Stomach (tissue), 9 donors: ENCODE measurements around the gene CAMK2A. TPM values are rescaled to one million over a fixed set of nuclear protein-coding genes. Genes with fewer than 3 reads are reported as not detected.

Experiments
- DNase-seq, 2 donors: peaks; one replicate each; pipeline versions ENCODE4 v3.0.0 to v3.0.0-alpha.2; 2013 to 2019
- H3K27ac ChIP-seq, 5 donors: fragments of 200-600 bp in 4 of 5; sonication (generic) in 4 of 5; one replicate each; pipeline ENCODE4 v1.5.1; 2013 to 2019; ENCODE audit warnings: mild to moderate bottlenecking in 1 of 5, moderate library complexity in 1 of 5
- H3K27me3 ChIP-seq, 3 donors: fragments of 200-600 bp; sonication (generic); one replicate each; pipeline ENCODE4 v1.5.1; 2017 to 2019; ENCODE audit warnings: mixed run types in 1 of 3
- H3K36me3 ChIP-seq, 4 donors: fragments of 200-600 bp; sonication (generic); 1 replicate in 3 of 4; 2 replicates in 1 of 4; pipeline ENCODE4 v1.5.1; 2016 to 2019
- H3K4me1 ChIP-seq, 4 donors: fragments of 200-600 bp; sonication (generic); one replicate each; pipeline ENCODE4 v1.5.1; 2016 to 2019
- H3K4me3 ChIP-seq, 4 donors: fragments of 200-600 bp; sonication (generic) in 3 of 4; one replicate each; pipeline ENCODE4 v1.5.1; 2016 to 2019; ENCODE audit warnings: mild to moderate bottlenecking in 1 of 4
- H3K9me3 ChIP-seq, 4 donors: fragments of 200-600 bp; sonication (generic); one replicate each; pipeline ENCODE4 v1.5.1; 2016 to 2019
- CTCF ChIP-seq, 7 experiments: fragments of 450-650 bp in 4 of 7; fragments of 200-600 bp in 3 of 7; sonication (generic) in 3 of 7; IDR thresholded peaks; one replicate each; pipeline ENCODE4 v1.5.1; 2016 to 2019; ENCODE audit warnings: antibody characterized with exemption in 7 of 7, control low read depth in 2 of 7, mild to moderate bottlenecking in 1 of 7
- EP300 ChIP-seq: sonication (generic); formaldehyde crosslinking; IDR thresholded peaks from one replicate; pipeline ENCODE4 v1.6.1; 2017; ENCODE audit warnings: antibody characterized with exemption
- POLR2A ChIP-seq, 4 donors: fragments of 450-650 bp; IDR thresholded peaks; one replicate each; pipeline ENCODE4 v1.6.1; 2016; ENCODE audit warnings: antibody characterized with exemption in 4 of 4, control low read depth in 2 of 4, mild to moderate bottlenecking in 1 of 4, moderate library complexity in 1 of 4
- POLR2AphosphoS5 ChIP-seq, 3 donors: sonication (generic); formaldehyde crosslinking; IDR thresholded peaks; one replicate each; pipeline ENCODE4 v1.6.1; 2016; ENCODE audit warnings: antibody characterized with exemption in 3 of 3
- WGBS, 5 donors: extraction: QIAGEN DNeasy Blood & Tissue Kit in 3 of 5; methylation state at CpG; one replicate each; pipeline versions ENCODE4 v1.1.5 to v1.1.7; 2013 to 2018; 5-methylcytosine and 5-hydroxymethylcytosine counted together
- intact Hi-C: fragments of 100-400 bp; cut with DNase I; formaldehyde crosslinking; loops from one replicate; pipeline ENCODE4 v1.15.1; 2023; ENCODE audit warnings: low total_unique reads
- polyA plus RNA-seq, 3 donors: library from polyadenylated mRNA; stranded (reverse); fragments of 200-250 nt; gene quantifications; one replicate each; pipeline ENCODE4 v1.2.3, GENCODE V29; 2013
- total RNA-seq, 5 donors: library from RNA; depleted of rRNA; stranded (reverse); fragments of >200 nt; gene quantifications; one replicate each; pipeline versions ENCODE4 v1.1.0 to v1.2.3, GENCODE V29; 2014 to 2016
- donor health status: healthy with polysubstance abuse.
- donor health status: Bipolar disorder and iron deficiency.
- donor health status: healthy.

The CAMK2A gene
- total and polyA plus RNA-seq, 8 donors = 0.06 to 18.3 (median 0.63) TPM; not detected in 2

GRCh38 chr5:150218693-150219035 is 70.9 kb downstream of the CAMK2A start:
- Histone ChIP-seq H3K27me3 (peaks cover 0 to 27% (median 0%) of the 10 kb centered on the region in 3 donors), H3K36me3 (no peaks in the 10 kb centered on the region), H3K4me3 (no peak overlapping the region), H3K27ac (no peak overlapping the region), H3K9me3 (no peaks in the 10 kb centered on the region), H3K4me1 (peaks cover 0 to 24% (median 5%) of the 10 kb centered on the region in 4 donors)
- intact Hi-C loops = loop anchor here (5.0 kb wide), 1 partner anchor 86 kb away; no protein-coding TSS in a partner anchor
- DNase-seq = no peak
- 60 to 81% (median 75%) methylated on average over 4 to 5 of the region's 5 CpGs for WGBS, 5 donors
- TF ChIP-seq EP300 (no peak), POLR2A (IDR thresholded peaks at IDR 0.05) (no peak), POLR2AphosphoS5 (IDR thresholded peaks at IDR 0.05) (no peak), CTCF (IDR thresholded peaks at IDR 0.05) (no peak)

GRCh38 chr5:150217873-150218692 is 71.5 kb downstream of the CAMK2A start:
- H3K27ac ChIP-seq = no peak overlapping the region
- no peak overlapping the region for H3K4me3 ChIP-seq
- peak; percentile 86 to 95 for DNase-seq
- intact Hi-C loops = loop anchor here (5.0 kb wide), 1 partner anchor 86 kb away; no protein-coding TSS in a partner anchor
- H3K4me1 ChIP-seq = peaks cover 0 to 24% (median 5%) of the 10 kb centered on the region in 4 donors
- WGBS, 5 donors = 29 to 37% (median 34%) methylated on average over 10 of the region's 10 CpGs
- H3K9me3 ChIP-seq = no peaks in the 10 kb centered on the region
- peaks cover 0 to 27% (median 0%) of the 10 kb centered on the region in 3 donors for H3K27me3 ChIP-seq
- no peaks in the 10 kb centered on the region for H3K36me3 ChIP-seq
- TF ChIP-seq POLR2AphosphoS5 (IDR thresholded peaks at IDR 0.05) = peak in 1 of 3 donors; percentile 32
- no peak for TF ChIP-seq POLR2A (IDR thresholded peaks at IDR 0.05)
- no peak for TF ChIP-seq EP300
- TF ChIP-seq CTCF (IDR thresholded peaks at IDR 0.05) = peak in 5 of 7 experiments; percentile 87 to 94 (median 94)

GRCh38 chr5:150217038-150217437 is 72.5 kb downstream of the CAMK2A start:
- Histone ChIP-seq H3K4me1 (peaks cover 0 to 24% (median 5%) of the 10 kb centered on the region in 4 donors), H3K27ac (no peak overlapping the region), H3K27me3 (peaks cover 0 to 27% (median 0%) of the 10 kb centered on the region in 3 donors), H3K9me3 (no peaks in the 10 kb centered on the region), H3K36me3 (no peaks in the 10 kb centered on the region), H3K4me3 (no peak overlapping the region)
- intact Hi-C loops = loop anchor here (5.0 kb wide), 1 partner anchor 85 kb away; no protein-coding TSS in a partner anchor
- DNase-seq = peak in 1 of 2 donors; percentile 46
- no peak for TF ChIP-seq POLR2AphosphoS5 (IDR thresholded peaks at IDR 0.05)
- TF ChIP-seq POLR2A (IDR thresholded peaks at IDR 0.05) = no peak
- TF ChIP-seq EP300 = no peak
- no peak for TF ChIP-seq CTCF (IDR thresholded peaks at IDR 0.05)
- 32 to 60% (median 53%) methylated on average over 2 of the region's 2 CpGs for WGBS, 5 donors

GRCh38 chr5:150215979-150216944 is 73.3 kb downstream of the CAMK2A start:
- Histone ChIP-seq H3K27me3 (peaks cover 0 to 27% (median 0%) of the 10 kb centered on the region in 3 donors), H3K36me3 (no peaks in the 10 kb centered on the region), H3K27ac (no peak overlapping the region), H3K9me3 (no peaks in the 10 kb centered on the region), H3K4me3 (no peak overlapping the region), H3K4me1 (peaks cover 0 to 24% (median 5%) of the 10 kb centered on the region in 4 donors)
- intact Hi-C loops = loop anchor here (5.0 kb wide), 1 partner anchor 84 kb away; no protein-coding TSS in a partner anchor
- 57 to 68% (median 62%) methylated on average over 8 to 10 of the region's 10 CpGs for WGBS, 5 donors
- TF ChIP-seq POLR2A (IDR thresholded peaks at IDR 0.05) = no peak
- TF ChIP-seq CTCF (IDR thresholded peaks at IDR 0.05) = no peak
- no peak for TF ChIP-seq EP300
- no peak for TF ChIP-seq POLR2AphosphoS5 (IDR thresholded peaks at IDR 0.05)
- peak in 1 of 2 donors; percentile 65 for DNase-seq
